LNCaP clone FGC (cell line): Measurements from ENCODE around the gene ORMDL1.
A peak's percentile ranks its signal among the peaks of the same experiment; 100 is the strongest.
"Not testable (repeated sequence)": the region's sequence is repeated elsewhere in the genome, so short reads cannot be mapped to it uniquely, and the experiment has no call there.

Experiments used
- DNase-seq: peaks from one replicate; pipeline ENCODE4 v3.0.0-alpha.2; 2011; ENCODE audit warnings: low read depth
- H3K4me3 ChIP-seq: 2 replicates; pipeline ENCODE4 v1.5.1; 2011; ENCODE audit warnings: mild to moderate bottlenecking, low read depth, low read length, control low read depth
- CTCF ChIP-seq: IDR thresholded peaks from 2 replicates; pipeline ENCODE4 v1.5.1; 2012; ENCODE audit warnings: mild to moderate bottlenecking; ENCODE audit not compliant: control insufficient read depth, insufficient read depth; ENCODE audit errors: extremely low read depth

The ORMDL1 gene

GRCh38 chr2:189770590-189771322 is 13.4 kb downstream of the ORMDL1 start:
- no peak overlapping the region for H3K4me3 ChIP-seq
- TF ChIP-seq CTCF, result no peak
- DNase-seq, result no peak

GRCh38 chr2:189763908-189764661 is 20.1 kb downstream of the ORMDL1 start:
- TF ChIP-seq CTCF, result no peak
- DNase-seq, result no peak
- peak overlapping the region; percentile 72 for H3K4me3 ChIP-seq

- peak; percentile 65 for TF ChIP-seq CTCF
- peak; percentile 86 for DNase-seq
- peak within 1 kb of the TSS; percentile 72 for H3K4me3 ChIP-seq
Observed at GRCh38 chr2:189762551-189763298, 21.4 kb downstream of the ORMDL1 start, which contains the start of gene OSGEPL1. OSGEPL1 (minus strand) TSS chr2:189762792; CDS start chr2:189761640, 1,152 bp downstream.

- no peak for DNase-seq
- no peak for TF ChIP-seq CTCF
Observed at GRCh38 chr2:189762229-189762550, 21.9 kb downstream of the ORMDL1 start.

GRCh38 chr2:189760154-189760553 is 24.0 kb downstream of the ORMDL1 start:
- DNase-seq, H3K4me3 ChIP-seq: not testable (repeated sequence)

More at GRCh38 chr2:189762229-189762550, 21.9 kb downstream of the ORMDL1 start:
- H3K4me3 ChIP-seq, result peak overlapping the region; percentile 72

- no peak for TF ChIP-seq CTCF
- no peak overlapping the region for H3K4me3 ChIP-seq
- DNase-seq, result no peak
Observed at GRCh38 chr2:189756311-189756952, 27.7 kb downstream of the ORMDL1 start.
